ENCODE measurements around the gene TERF2IP. TPM values are rescaled to one million over a fixed set of nuclear protein-coding genes. Genes with fewer than 3 reads are reported as not detected.

Gene TERF2IP, protein sequence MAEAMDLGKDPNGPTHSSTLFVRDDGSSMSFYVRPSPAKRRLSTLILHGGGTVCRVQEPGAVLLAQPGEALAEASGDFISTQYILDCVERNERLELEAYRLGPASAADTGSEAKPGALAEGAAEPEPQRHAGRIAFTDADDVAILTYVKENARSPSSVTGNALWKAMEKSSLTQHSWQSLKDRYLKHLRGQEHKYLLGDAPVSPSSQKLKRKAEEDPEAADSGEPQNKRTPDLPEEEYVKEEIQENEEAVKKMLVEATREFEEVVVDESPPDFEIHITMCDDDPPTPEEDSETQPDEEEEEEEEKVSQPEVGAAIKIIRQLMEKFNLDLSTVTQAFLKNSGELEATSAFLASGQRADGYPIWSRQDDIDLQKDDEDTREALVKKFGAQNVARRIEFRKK
- total RNA-seq: 100 to 1,000 TPM in 1 of 7 donors, 10 to 100 TPM in 6; 66.6 to 112 (median 83.7) TPM
- polyA plus RNA-seq: 100 to 1,000 TPM in 1 of 2 donors, 10 to 100 TPM in 1; 77.8 to 122 TPM
- long read RNA-seq, donor 1, transcript TERF2IP-201 (3 exons, 2,118 nt): major isoform, 109 of 135 reads
- long read RNA-seq, donor 1, partial matches to known transcripts: 4 of 135 reads
- long read RNA-seq, donor 1, other reads (novel, unspliced or antisense): 21 of 135 reads
- long read RNA-seq, donor 2, transcript TERF2IP-201 (3 exons, 2,118 nt): major isoform, 158 of 160 reads
- long read RNA-seq, donor 2, partial matches to known transcripts: 0 of 160 reads
- long read RNA-seq, donor 2, other reads (novel, unspliced or antisense): 0 of 160 reads
- long read RNA-seq, donor 3, transcript TERF2IP-201 (3 exons, 2,118 nt): major isoform, 228 of 245 reads
- long read RNA-seq, donor 3, partial matches to known transcripts: 2 of 245 reads
- long read RNA-seq, donor 3, other reads (novel, unspliced or antisense): 14 of 245 reads

DNA sequence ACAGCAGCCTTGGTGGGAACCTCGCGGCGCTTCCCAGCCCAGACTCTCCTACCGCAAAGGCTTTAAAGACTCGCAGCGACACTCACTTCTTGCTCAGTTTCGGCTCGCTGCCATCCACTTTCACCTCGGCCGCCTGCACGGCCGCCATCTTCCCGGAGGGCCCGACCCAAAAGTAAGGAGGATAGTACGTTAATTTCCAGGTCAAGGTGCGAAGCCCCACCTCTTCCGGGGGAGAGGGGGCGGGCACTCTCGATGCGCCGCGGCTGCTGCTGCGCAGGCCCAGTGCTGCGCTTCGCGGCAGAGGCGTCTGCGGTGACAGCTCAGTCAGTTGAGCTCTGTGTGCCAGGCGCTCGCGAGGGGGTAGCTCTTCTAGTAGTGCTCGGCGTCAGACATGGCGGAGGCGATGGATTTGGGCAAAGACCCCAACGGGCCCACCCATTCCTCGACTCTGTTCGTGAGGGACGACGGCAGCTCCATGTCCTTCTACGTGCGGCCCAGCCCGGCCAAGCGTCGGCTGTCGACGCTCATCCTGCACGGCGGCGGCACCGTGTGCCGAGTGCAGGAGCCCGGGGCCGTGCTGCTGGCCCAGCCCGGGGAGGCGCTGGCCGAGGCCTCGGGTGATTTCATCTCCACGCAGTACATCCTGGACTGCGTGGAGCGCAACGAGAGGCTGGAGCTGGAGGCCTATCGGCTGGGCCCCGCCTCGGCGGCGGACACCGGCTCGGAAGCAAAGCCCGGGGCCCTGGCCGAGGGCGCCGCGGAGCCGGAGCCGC lies at the start of gene TERF2IP, which contains the start of gene KARS1:
TSS of gene TERF2IP (plus strand) at position 282 of the 773 bp plus-strand sequence. CDS start at position 392, 110 bp downstream.
TSS of gene KARS1 (minus strand) at position 174 of the 773 bp plus-strand sequence. CDS start at position 148, 26 bp downstream.
- 0 to 1% (median 0%) methylated on average over 59 to 76 of the region's 76 CpGs for WGBS, 3 donors
- intact Hi-C loops (cut with DNase I): loop anchor here in 1 of 4 donors (10.0 kb wide), 1 partner anchor 173 kb away; no protein-coding TSS in a partner anchor
- Histone ChIP-seq H3K4me1 (ENCODE audit: insufficient read depth) (peaks cover 12% of the 10 kb centered on the region), H3K4me3 (peak within 1 kb of the TSS; percentile 95), H3K27ac (peak within 1 kb of the TSS; percentile 89 to 94), H3K36me3 (no peaks in the 10 kb centered on the region), H3K9me3 (no peaks in the 10 kb centered on the region), H3K27me3 (no peaks in the 10 kb centered on the region)
- DNase-seq: peak; percentile 90 to 94 (median 93)
- peak; percentile 90 for TF ChIP-seq POLR2A (IDR thresholded peaks at IDR 0.05)
- TF ChIP-seq, protein P1, sequence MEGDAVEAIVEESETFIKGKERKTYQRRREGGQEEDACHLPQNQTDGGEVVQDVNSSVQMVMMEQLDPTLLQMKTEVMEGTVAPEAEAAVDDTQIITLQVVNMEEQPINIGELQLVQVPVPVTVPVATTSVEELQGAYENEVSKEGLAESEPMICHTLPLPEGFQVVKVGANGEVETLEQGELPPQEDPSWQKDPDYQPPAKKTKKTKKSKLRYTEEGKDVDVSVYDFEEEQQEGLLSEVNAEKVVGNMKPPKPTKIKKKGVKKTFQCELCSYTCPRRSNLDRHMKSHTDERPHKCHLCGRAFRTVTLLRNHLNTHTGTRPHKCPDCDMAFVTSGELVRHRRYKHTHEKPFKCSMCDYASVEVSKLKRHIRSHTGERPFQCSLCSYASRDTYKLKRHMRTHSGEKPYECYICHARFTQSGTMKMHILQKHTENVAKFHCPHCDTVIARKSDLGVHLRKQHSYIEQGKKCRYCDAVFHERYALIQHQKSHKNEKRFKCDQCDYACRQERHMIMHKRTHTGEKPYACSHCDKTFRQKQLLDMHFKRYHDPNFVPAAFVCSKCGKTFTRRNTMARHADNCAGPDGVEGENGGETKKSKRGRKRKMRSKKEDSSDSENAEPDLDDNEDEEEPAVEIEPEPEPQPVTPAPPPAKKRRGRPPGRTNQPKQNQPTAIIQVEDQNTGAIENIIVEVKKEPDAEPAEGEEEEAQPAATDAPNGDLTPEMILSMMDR (IDR thresholded peaks at IDR 0.05): no peak

DNA sequence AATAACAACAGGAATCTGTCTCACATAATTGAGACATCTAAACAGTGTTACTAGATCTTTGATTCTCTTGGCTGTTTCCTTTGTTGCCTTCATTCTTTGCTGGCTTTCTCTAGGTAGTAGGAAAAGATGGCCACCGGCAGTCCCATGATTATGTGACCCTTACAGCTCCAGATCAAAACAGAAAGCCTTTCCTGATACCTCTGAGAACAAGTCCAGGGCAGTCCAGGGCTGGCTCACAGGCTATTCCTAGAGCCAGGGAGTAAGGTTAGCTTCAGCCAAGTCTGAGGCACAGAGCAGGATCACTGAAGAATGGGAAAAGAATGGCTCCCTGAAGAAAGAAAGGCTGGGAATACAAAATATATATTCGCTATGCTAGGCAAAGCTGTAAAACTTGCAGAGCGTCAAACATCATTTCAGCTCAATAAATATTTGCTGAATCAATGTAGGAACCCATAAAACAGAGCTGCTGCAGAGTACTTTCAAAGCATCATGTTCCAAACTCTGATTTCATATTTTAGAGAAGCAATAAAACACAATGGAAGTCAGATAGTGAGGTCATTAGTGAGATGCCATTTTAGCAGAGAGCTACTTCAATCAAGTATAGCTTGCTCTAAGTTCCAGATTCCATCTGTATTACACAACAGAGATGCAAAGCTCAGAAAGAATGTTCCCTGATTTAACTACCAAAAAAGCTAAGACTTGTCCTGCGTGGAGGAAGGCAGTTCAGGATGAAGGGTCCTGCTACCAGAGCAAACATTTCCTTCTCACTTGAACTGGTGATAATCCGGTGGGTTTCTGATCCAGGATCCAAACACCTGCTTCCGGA lies 47.9 kb upstream of the TERF2IP start:
- no peak overlapping the region for H3K4me3 ChIP-seq
- H3K4me1 ChIP-seq (ENCODE audit: insufficient read depth): no peaks in the 10 kb centered on the region
- no peak for DNase-seq
- no peak overlapping the region for H3K27ac ChIP-seq
- H3K27me3 ChIP-seq: no peaks in the 10 kb centered on the region
- no peak for TF ChIP-seq EP300 (IDR thresholded peaks at IDR 0.05)
- no peak for TF ChIP-seq POLR2A (IDR thresholded peaks at IDR 0.05)
- TF ChIP-seq, protein P1 (IDR thresholded peaks at IDR 0.05): no peak
- 88 to 96% (median 95%) methylated on average over 6 of the region's 6 CpGs for WGBS, 3 donors
- intact Hi-C loops (cut with DNase I): loop anchor here in 1 of 4 donors (5.0 kb wide), 1 partner anchor 1467 kb away; no protein-coding TSS in a partner anchor
- H3K36me3 ChIP-seq: peaks cover 3% of the 10 kb centered on the region
- H3K9me3 ChIP-seq: no peaks in the 10 kb centered on the region

DNA sequence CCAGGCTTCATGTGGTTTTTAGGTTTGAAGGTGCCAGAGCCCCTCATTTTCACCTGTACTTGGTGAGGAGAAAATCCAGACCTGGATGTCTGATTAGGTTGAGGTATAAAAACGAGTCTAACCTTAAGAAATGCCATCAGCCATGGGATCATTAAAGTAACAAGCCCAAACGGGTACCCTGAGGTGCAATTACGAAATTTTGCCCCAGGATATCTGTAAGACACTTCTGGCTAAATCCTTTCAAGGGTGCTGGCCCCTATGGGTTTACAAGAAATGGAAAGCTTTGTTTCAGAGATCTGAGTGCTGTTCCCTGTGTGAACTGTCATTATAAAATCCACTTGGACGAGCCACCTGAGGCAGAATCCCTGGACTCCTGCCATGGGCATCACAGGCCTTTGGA lies 44.3 kb upstream of the TERF2IP start:
- WGBS, 3 donors: 90 to 98% (median 91%) methylated on average over 4 of the region's 4 CpGs
- TF ChIP-seq POLR2A (IDR thresholded peaks at IDR 0.05): no peak
- TF ChIP-seq EP300 (IDR thresholded peaks at IDR 0.05): no peak
- TF ChIP-seq, protein P1 (IDR thresholded peaks at IDR 0.05): no peak
- no peaks in the 10 kb centered on the region for H3K27me3 ChIP-seq

More for the DNA sequence above, 44.3 kb upstream of the TERF2IP start:
- no peak for DNase-seq
- no peak overlapping the region for H3K27ac ChIP-seq
- peaks cover 3% of the 10 kb centered on the region for H3K36me3 ChIP-seq
- intact Hi-C loops (cut with DNase I): no loop called here
- H3K4me3 ChIP-seq: no peak overlapping the region
- no peaks in the 10 kb centered on the region for H3K9me3 ChIP-seq
- no peaks in the 10 kb centered on the region for H3K4me1 ChIP-seq (ENCODE audit: insufficient read depth)
